Eye (tissue), 1 donor: ENCODE measurements around the gene FAM181A.

Source experiments
- DNase-seq: peaks from one replicate; pipeline ENCODE4 v3.0.0-alpha.2; 2015

Gene FAM181A

GRCh38 chr14:93965287-93965821, 38.2 kb downstream of the FAM181A start:
- DNase-seq: no peak

- no peak for DNase-seq
Observed at GRCh38 chr14:93965946-93966474, 38.9 kb downstream of the FAM181A start.

- DNase-seq: no peak
Observed at GRCh38 chr14:93967637-93968250, 40.6 kb downstream of the FAM181A start.

GRCh38 chr14:93969082-93969828, 42.1 kb downstream of the FAM181A start:
- DNase-seq: no peak

GRCh38 chr14:93970585-93970964, 43.4 kb downstream of the FAM181A start:
- DNase-seq: no peak

GRCh38 chr14:93970965-93971634, 44.0 kb downstream of the FAM181A start:
- peak; percentile 57 for DNase-seq

GRCh38 chr14:93971635-93972027, 44.5 kb downstream of the FAM181A start:
- no peak for DNase-seq

- no peak for DNase-seq
Observed at GRCh38 chr14:93972618-93973205, 45.6 kb downstream of the FAM181A start.

- DNase-seq: no peak
Observed at GRCh38 chr14:93973607-93974006, 46.5 kb downstream of the FAM181A start.

- no peak for DNase-seq
Observed at GRCh38 chr14:93974299-93974698, 47.2 kb downstream of the FAM181A start.

- DNase-seq: no peak
Observed at GRCh38 chr14:93974833-93975232, 47.7 kb downstream of the FAM181A start.

- DNase-seq: no peak
Observed at GRCh38 chr14:93975791-93976476, 48.8 kb downstream of the FAM181A start.

GRCh38 chr14:93976477-93977057, 49.4 kb downstream of the FAM181A start, which contains the start of gene ASB2:
ASB2 (minus strand) TSS chr14:93976570; CDS start chr14:93964539, 12,031 bp downstream.
- DNase-seq: no peak

- no peak for DNase-seq
Observed at GRCh38 chr14:93977171-93977570, 50.0 kb downstream of the FAM181A start.

- DNase-seq: no peak
Observed at GRCh38 chr14:93977790-93978581, 50.8 kb downstream of the FAM181A start.

GRCh38 chr14:93978735-93979134, 51.6 kb downstream of the FAM181A start:
- DNase-seq: no peak
